Measurements from ENCODE around the gene TCEAL8. TPM values are rescaled to one million over a fixed set of nuclear protein-coding genes. Genes with fewer than 3 reads are reported as not detected.

Gene TCEAL8
- total and polyA plus RNA-seq, 2 donors (not counting 3 experiments of a cell fraction or from before 2014, with no cell fraction given), result 31.0 to 51.8 TPM

DNA sequence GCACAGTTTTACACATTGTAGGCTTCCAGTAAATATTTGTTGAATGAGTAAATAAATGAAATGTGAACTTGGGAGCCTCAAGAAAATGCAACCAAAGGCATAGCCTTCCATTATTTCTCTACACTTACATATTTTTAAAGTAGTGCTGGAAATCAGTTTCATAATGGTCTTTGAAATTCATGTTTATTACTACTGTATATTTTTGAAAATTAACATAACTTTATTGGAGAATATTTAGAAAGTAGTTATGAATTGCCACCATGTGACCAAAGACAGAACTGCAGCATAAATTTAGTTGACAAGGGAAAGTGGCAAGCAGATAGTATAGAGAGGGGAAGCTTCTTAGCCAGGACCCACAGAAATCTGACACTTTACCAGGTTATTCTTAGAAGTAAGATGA lies 6.4 kb downstream of the TCEAL8 start:
- H3K36me3 ChIP-seq (ENCODE audit: control insufficient read depth in 2 of 2, extremely low read depth in 1 of 2, insufficient read depth in 2 of 2, low read length in 2 of 2), result no peaks in the 10 kb centered on the region
- POLR2A ChIA-PET, result no interaction called here
- H3K9me3 ChIP-seq (replicated peaks; ENCODE audit: control insufficient read depth, insufficient read depth, low read length), result no peaks in the 10 kb centered on the region
- no peaks in the 10 kb centered on the region for H4K20me1 ChIP-seq (replicated peaks; ENCODE audit: control insufficient read depth, extremely low read depth, insufficient read depth, low read length)
- BruUV-seq (replicated peaks), result no TSS peak
- intact Hi-C loops (cut with micrococcal nuclease) (loop anchor here (1.0 kb wide), 1 partner anchor 37 kb away; no protein-coding TSS in a partner anchor), dilution Hi-C loops (cut with MboI; ENCODE audit: extremely low pct_ligation_motif_present, low sequenced_read_pairs) (no loop called here)
- H3K4me3 ChIP-seq (replicated peaks in 1 of 3; ENCODE audit: insufficient read depth in 1 of 3, low read depth in 1 of 3, low read length in 3 of 3), result no peak overlapping the region
- no peak overlapping the region for H3K4me2 ChIP-seq (ENCODE audit: insufficient read depth, low read length)
- DNase-seq (ENCODE audit: low read depth, low spot score) (peak; percentile 33), FAIRE-seq (peak; percentile 47)
- H2AFZ ChIP-seq (ENCODE audit: low read depth, low read length), result no peak overlapping the region
- no peaks in the 10 kb centered on the region for H3K9me1 ChIP-seq (replicated peaks; ENCODE audit: control insufficient read depth, extremely low read depth, insufficient read depth, low read length)
- CTCF ChIA-PET, result interaction anchor here (0.6 to 2.0 kb wide), 11 partner anchors 12 to 297 kb away, joined by 3 to 25 read pairs (median 4); partner anchors contain the start of gene BEX4
- H3K27me3 ChIP-seq (ENCODE audit: control insufficient read depth in 2 of 2, insufficient read depth in 2 of 2, low read length in 2 of 2), result no peaks in the 10 kb centered on the region
- H3K9ac ChIP-seq (replicated peaks; ENCODE audit: extremely low read depth, insufficient read depth, low read length), result no peak overlapping the region
- H3K79me2 ChIP-seq (ENCODE audit: control insufficient read depth, insufficient read depth, low read length), result peaks cover 3% of the 10 kb centered on the region
- no peak for TF ChIP-seq POLR2AphosphoS5 (IDR thresholded peaks at IDR 0.05; ENCODE audit: insufficient read depth, low read depth, low read length)
- no peak for TF ChIP-seq MYC (IDR thresholded peaks at IDR 0.05; ENCODE audit: low read depth, low read length)
- no peak for TF ChIP-seq GATA2 (IDR thresholded peaks at IDR 0.05; ENCODE audit: insufficient read depth, insufficient read length, low read depth, low read length)
- TF ChIP-seq MAX (IDR thresholded peaks at IDR 0.05; ENCODE audit: insufficient read depth, insufficient read length), result no peak
- TF ChIP-seq, protein P1, sequence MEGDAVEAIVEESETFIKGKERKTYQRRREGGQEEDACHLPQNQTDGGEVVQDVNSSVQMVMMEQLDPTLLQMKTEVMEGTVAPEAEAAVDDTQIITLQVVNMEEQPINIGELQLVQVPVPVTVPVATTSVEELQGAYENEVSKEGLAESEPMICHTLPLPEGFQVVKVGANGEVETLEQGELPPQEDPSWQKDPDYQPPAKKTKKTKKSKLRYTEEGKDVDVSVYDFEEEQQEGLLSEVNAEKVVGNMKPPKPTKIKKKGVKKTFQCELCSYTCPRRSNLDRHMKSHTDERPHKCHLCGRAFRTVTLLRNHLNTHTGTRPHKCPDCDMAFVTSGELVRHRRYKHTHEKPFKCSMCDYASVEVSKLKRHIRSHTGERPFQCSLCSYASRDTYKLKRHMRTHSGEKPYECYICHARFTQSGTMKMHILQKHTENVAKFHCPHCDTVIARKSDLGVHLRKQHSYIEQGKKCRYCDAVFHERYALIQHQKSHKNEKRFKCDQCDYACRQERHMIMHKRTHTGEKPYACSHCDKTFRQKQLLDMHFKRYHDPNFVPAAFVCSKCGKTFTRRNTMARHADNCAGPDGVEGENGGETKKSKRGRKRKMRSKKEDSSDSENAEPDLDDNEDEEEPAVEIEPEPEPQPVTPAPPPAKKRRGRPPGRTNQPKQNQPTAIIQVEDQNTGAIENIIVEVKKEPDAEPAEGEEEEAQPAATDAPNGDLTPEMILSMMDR (IDR thresholded peaks at IDR 0.05; ENCODE audit: extremely low read depth in 1 of 2, insufficient read depth in 1 of 2, low read depth in 1 of 2, low read length in 2 of 2), result no peak
- no peak for TF ChIP-seq EZH2 (IDR thresholded peaks at IDR 0.05; ENCODE audit: borderline replicate concordance, low read depth, low read length, severe bottlenecking)
- no peak for TF ChIP-seq JUN (IDR thresholded peaks at IDR 0.05; ENCODE audit: borderline replicate concordance, insufficient read depth, insufficient read length, low read depth)
- no peak for TF ChIP-seq POLR2A (IDR thresholded peaks at IDR 0.05; ENCODE audit: low read depth, low read length)
- TF ChIP-seq FOS (IDR thresholded peaks at IDR 0.05; ENCODE audit: borderline replicate concordance, insufficient read depth, low read length), result no peak
- peaks cover 3% of the 10 kb centered on the region for H3K4me1 ChIP-seq (ENCODE audit: control insufficient read depth, extremely low read depth, insufficient read depth, low read length)
- H3K27ac ChIP-seq (ENCODE audit: insufficient read depth, low read depth, low read length), result no peak overlapping the region

Measured in endothelial cell of umbilical vein (primary cell).